K562 (cell line): Measurements from ENCODE around the gene ARHGAP25. TPM values are rescaled to one million over a fixed set of nuclear protein-coding genes. Genes with fewer than 3 reads are reported as not detected.
A peak's percentile ranks its signal among the peaks of the same experiment; 100 is the strongest.

Experiments used
- CHD4 ChIP-seq: fragments of 200-600 bp; sonication (generic); IDR thresholded peaks from 3 replicates; pipeline ENCODE4 v1.6.1; 2012; ENCODE audit warnings: low read depth, mild to moderate bottlenecking, mixed read lengths, low read length, inconsistent platforms; ENCODE audit not compliant: insufficient read depth, insufficient replicate concordance, poor library complexity, severe bottlenecking
- TOE1 ChIP-seq, 2 experiments: fragments of 450-650 bp in 1 of 2; sonication (generic) in 1 of 2; formaldehyde crosslinking in 1 of 2; IDR thresholded peaks; 2 replicates each; pipeline versions ENCODE4 v1.7.1 to v1.8.0; 2016 to 2022; ENCODE audit warnings: borderline replicate concordance in 2 of 2, mild to moderate bottlenecking in 2 of 2, antibody characterized with exemption in 1 of 2, inconsistent platforms in 1 of 2, low read depth in 1 of 2, missing genetic modification reagents in 1 of 2, moderate library complexity in 1 of 2
- ZNF24 ChIP-seq: fragments of 450-650 bp; IDR thresholded peaks from 2 replicates; pipeline ENCODE4 v1.6.1; 2016
- polyA plus RNA-seq, 8 experiments: library from polyadenylated mRNA; depleted of rRNA in 4 of 8; stranded (reverse) in 5 of 8; unstranded in 3 of 8; fragments of >200 nt; fragmentation: Nextera tagmentation in 2 of 8; fragmentation: Illumina TruSeq in 1 of 8; extraction: Ambion mirVana in 2 of 8; extraction: Trizol in 1 of 8; gene quantifications; 2 replicates each; pipeline versions ENCODE4 v1.2.1 to v1.2.3, GENCODE V29; 2011 to 2014; ENCODE audit warnings: inconsistent platforms in 1 of 8, missing spikeins in 1 of 8
- total RNA-seq, 7 experiments: library from RNA; depleted of rRNA in 6 of 7; stranded (reverse); fragments of >200 nt in 6 of 7; fragmentation: Illumina TruSeq in 2 of 7; extraction: Trizol in 2 of 7; gene quantifications; 2 replicates each; pipeline versions ENCODE4 v1.2.1 to v1.2.3, GENCODE V29; 2011 to 2021; ENCODE audit warnings: low replicate concordance in 1 of 7
- TF ChIP-seq, protein P1 (sequence below): sonication (generic); formaldehyde crosslinking; IDR thresholded peaks from 2 replicates; pipeline ENCODE4 v1.9.0; 2022; ENCODE audit warnings: mild to moderate bottlenecking, missing genetic modification reagents
- TF ChIP-seq, protein P2 (sequence below), 3 experiments: IDR thresholded peaks in 2 of 3; conservative IDR thresholded peaks in 1 of 3; 2 replicates each; pipeline ENCODE4 v1.5.1; 2011 to 2012; ENCODE audit warnings: low read length in 3 of 3, mild to moderate bottlenecking in 3 of 3, control low read depth in 2 of 3, improper control_type of control experiment in 1 of 3, inconsistent platforms in 1 of 3, low read depth in 1 of 3, mixed read lengths in 1 of 3, moderate library complexity in 1 of 3; ENCODE audit not compliant: insufficient read depth in 2 of 3
- TF ChIP-seq, protein P3 (sequence below): sonication (generic); formaldehyde crosslinking; IDR thresholded peaks from 2 replicates; pipeline ENCODE4 v1.8.1; 2022; ENCODE audit warnings: missing genetic modification reagents

Gene ARHGAP25
- total and polyA plus RNA-seq, 9 of the 15 experiments (the other 6 are each of a cell fraction or from before 2014, with no cell fraction given), result 4.9 to 14.8 (median 10.7) TPM

DNA sequence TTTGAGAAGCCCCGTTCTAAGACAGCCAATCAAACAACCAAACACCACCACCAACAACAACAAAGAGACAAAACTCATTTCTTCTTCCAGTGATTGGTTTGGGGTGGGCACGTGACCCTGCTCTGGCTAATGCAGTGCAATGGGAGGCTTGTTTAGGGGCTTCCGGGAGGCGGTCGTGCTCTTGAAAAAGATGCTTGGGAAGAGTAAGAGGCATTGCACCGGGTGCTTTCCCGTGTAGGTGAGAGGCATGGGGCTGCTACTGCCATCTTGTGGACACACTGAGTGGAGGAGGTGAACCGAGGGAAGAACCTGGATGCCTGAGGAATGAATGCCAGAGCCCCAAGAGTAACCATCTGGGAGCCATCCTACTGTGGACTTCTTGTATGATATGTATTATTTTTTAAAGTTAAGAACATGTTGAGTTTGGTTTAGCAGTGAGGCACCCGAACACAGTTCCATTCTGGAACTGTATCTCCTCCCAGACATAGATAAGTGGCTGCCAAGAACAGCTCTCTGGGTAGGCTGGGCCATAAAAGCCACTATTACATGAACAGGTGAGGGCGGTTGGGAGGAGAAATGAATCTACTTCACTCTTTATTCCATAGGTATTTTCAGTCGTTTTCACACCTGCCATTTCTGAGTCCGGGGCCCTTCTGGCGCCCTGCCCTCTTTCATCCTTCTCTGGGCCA lies 19.1 kb upstream of the ARHGAP25 start (continued):
- TF ChIP-seq, protein P1, sequence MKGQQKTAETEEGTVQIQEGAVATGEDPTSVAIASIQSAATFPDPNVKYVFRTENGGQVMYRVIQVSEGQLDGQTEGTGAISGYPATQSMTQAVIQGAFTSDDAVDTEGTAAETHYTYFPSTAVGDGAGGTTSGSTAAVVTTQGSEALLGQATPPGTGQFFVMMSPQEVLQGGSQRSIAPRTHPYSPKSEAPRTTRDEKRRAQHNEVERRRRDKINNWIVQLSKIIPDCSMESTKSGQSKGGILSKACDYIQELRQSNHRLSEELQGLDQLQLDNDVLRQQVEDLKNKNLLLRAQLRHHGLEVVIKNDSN (CRISPR knock-in tag), result peak; percentile 71
- no peak for TF ChIP-seq CHD4
- TF ChIP-seq TOE1 (IDR thresholded peaks at IDR 0.05; ENCODE audit: borderline replicate concordance), result no peak
- TF ChIP-seq TOE1 (CRISPR knock-in tag; IDR thresholded peaks at IDR 0.05; ENCODE audit: borderline replicate concordance, low read depth), result no peak
- TF ChIP-seq, protein P2, sequence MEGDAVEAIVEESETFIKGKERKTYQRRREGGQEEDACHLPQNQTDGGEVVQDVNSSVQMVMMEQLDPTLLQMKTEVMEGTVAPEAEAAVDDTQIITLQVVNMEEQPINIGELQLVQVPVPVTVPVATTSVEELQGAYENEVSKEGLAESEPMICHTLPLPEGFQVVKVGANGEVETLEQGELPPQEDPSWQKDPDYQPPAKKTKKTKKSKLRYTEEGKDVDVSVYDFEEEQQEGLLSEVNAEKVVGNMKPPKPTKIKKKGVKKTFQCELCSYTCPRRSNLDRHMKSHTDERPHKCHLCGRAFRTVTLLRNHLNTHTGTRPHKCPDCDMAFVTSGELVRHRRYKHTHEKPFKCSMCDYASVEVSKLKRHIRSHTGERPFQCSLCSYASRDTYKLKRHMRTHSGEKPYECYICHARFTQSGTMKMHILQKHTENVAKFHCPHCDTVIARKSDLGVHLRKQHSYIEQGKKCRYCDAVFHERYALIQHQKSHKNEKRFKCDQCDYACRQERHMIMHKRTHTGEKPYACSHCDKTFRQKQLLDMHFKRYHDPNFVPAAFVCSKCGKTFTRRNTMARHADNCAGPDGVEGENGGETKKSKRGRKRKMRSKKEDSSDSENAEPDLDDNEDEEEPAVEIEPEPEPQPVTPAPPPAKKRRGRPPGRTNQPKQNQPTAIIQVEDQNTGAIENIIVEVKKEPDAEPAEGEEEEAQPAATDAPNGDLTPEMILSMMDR (IDR thresholded peaks at IDR 0.05 in 2 of 3, conservative IDR thresholded peaks at IDR 0.05 in 1 of 3; ENCODE audit: insufficient read depth in 2 of 3, low read depth in 1 of 3, low read length in 3 of 3), result peak; percentile 84 to 88 (median 84)
- TF ChIP-seq, protein P3, sequence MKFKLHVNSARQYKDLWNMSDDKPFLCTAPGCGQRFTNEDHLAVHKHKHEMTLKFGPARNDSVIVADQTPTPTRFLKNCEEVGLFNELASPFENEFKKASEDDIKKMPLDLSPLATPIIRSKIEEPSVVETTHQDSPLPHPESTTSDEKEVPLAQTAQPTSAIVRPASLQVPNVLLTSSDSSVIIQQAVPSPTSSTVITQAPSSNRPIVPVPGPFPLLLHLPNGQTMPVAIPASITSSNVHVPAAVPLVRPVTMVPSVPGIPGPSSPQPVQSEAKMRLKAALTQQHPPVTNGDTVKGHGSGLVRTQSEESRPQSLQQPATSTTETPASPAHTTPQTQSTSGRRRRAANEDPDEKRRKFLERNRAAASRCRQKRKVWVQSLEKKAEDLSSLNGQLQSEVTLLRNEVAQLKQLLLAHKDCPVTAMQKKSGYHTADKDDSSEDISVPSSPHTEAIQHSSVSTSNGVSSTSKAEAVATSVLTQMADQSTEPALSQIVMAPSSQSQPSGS, result no peak
- TF ChIP-seq ZNF24, result 0 out of 2 replicates have a peak, but pooled peaks have one; percentile 11
- TF ChIP-seq, all 486 proteins: peak for 17
